ENCODE data around the gene KPNA5.
"Not testable (repeated sequence)": the region's sequence is repeated elsewhere in the genome, so short reads cannot be mapped to it uniquely, and the experiment has no call there.

KPNA5 gene

GRCh38 chr6:116680880-116681672, at the start of gene KPNA5:
TSS of gene KPNA5 (plus strand) at chr6:116681211. CDS start at chr6:116681335, 124 bp downstream.
- peak; percentile 81 for DNase-seq (ENCODE audit: low read depth)

- no peak for DNase-seq (ENCODE audit: low read depth)
Measured at GRCh38 chr6:116631379-116631990, 49.5 kb upstream of the KPNA5 start.

GRCh38 chr6:116633685-116634084, 47.3 kb upstream of the KPNA5 start:
- DNase-seq (ENCODE audit: low read depth), result no peak

- no peak for DNase-seq (ENCODE audit: low read depth)
Measured at GRCh38 chr6:116648156-116648555, 32.9 kb upstream of the KPNA5 start.

GRCh38 chr6:116649129-116649528, 31.9 kb upstream of the KPNA5 start:
- no peak for DNase-seq (ENCODE audit: low read depth)

- no peak for DNase-seq (ENCODE audit: low read depth)
Measured at GRCh38 chr6:116651916-116652315, 29.1 kb upstream of the KPNA5 start.

- DNase-seq (ENCODE audit: low read depth), result no peak
Measured at GRCh38 chr6:116661594-116661993, 19.4 kb upstream of the KPNA5 start.

- no peak for DNase-seq (ENCODE audit: low read depth)
Measured at GRCh38 chr6:116662202-116662601, 18.8 kb upstream of the KPNA5 start.

GRCh38 chr6:116663308-116663707, 17.7 kb upstream of the KPNA5 start:
- DNase-seq (ENCODE audit: low read depth), result no peak

GRCh38 chr6:116664169-116664568, 16.8 kb upstream of the KPNA5 start:
- DNase-seq (ENCODE audit: low read depth), result not testable (repeated sequence)

GRCh38 chr6:116665464-116665863, 15.5 kb upstream of the KPNA5 start:
- DNase-seq (ENCODE audit: low read depth), result no peak

- DNase-seq (ENCODE audit: low read depth), result no peak
Measured at GRCh38 chr6:116666869-116667268, 14.1 kb upstream of the KPNA5 start.

GRCh38 chr6:116667623-116668022, 13.4 kb upstream of the KPNA5 start:
- DNase-seq (ENCODE audit: low read depth), result no peak

GRCh38 chr6:116672306-116672705, 8.7 kb upstream of the KPNA5 start:
- no peak for DNase-seq (ENCODE audit: low read depth)

- no peak for DNase-seq (ENCODE audit: low read depth)
Measured at GRCh38 chr6:116676021-116676420, 5.0 kb upstream of the KPNA5 start.

GRCh38 chr6:116682334-116682712, 1.3 kb downstream of the KPNA5 start:
- DNase-seq (ENCODE audit: low read depth), result no peak

GRCh38 chr6:116685437-116685993, 4.5 kb downstream of the KPNA5 start:
- no peak for DNase-seq (ENCODE audit: low read depth)

- not testable (repeated sequence) for DNase-seq (ENCODE audit: low read depth)
Measured at GRCh38 chr6:116686475-116687101, 5.6 kb downstream of the KPNA5 start.

GRCh38 chr6:116691154-116691553, 10.1 kb downstream of the KPNA5 start:
- no peak for DNase-seq (ENCODE audit: low read depth)

GRCh38 chr6:116692873-116693272, 11.9 kb downstream of the KPNA5 start:
- DNase-seq (ENCODE audit: low read depth), result not testable (repeated sequence)

GRCh38 chr6:116693275-116693674, 12.3 kb downstream of the KPNA5 start:
- DNase-seq (ENCODE audit: low read depth), result not testable (repeated sequence)

GRCh38 chr6:116695401-116695800, 14.4 kb downstream of the KPNA5 start:
- DNase-seq (ENCODE audit: low read depth), result no peak

- DNase-seq (ENCODE audit: low read depth), result no peak
Measured at GRCh38 chr6:116697480-116697879, 16.5 kb downstream of the KPNA5 start.

All from stimulated activated CD8-positive, alpha-beta memory T cell treated with anti-CD3 and anti-CD28 coated beads, Interleukin-12 subunit alpha, Interleukin-12 subunit beta, amount 100 ng/mL, for 4 hours (primary cell).